GM10847 (cell line): ENCODE measurements around the gene ERI3.

Experiments used
- POLR2A ChIP-seq: IDR thresholded peaks from 2 replicates; pipeline ENCODE4 v1.6.1; 2011; ENCODE audit not compliant: insufficient read length; ENCODE audit errors: extremely low read depth

Gene ERI3

GRCh38 chr1:44212355-44213221 is 142.5 kb downstream of the ERI3 start:
- no peak for TF ChIP-seq POLR2A

GRCh38 chr1:44210595-44210994 is 144.5 kb downstream of the ERI3 start:
- TF ChIP-seq POLR2A: no peak

- no peak for TF ChIP-seq POLR2A
Measured at GRCh38 chr1:44208226-44208625, 146.8 kb downstream of the ERI3 start.

GRCh38 chr1:44200336-44200735 is 154.7 kb downstream of the ERI3 start:
- TF ChIP-seq POLR2A: no peak

- TF ChIP-seq POLR2A: no peak
Measured at GRCh38 chr1:44174630-44175029, 180.4 kb downstream of the ERI3 start.
